Metanephros (tissue), 1 donor: Measurements from ENCODE around the gene FAM234A. TPM values are rescaled to one million over a fixed set of nuclear protein-coding genes. Genes with fewer than 3 reads are reported as not detected.

Experiments
- total RNA-seq: library from RNA; depleted of rRNA; stranded (reverse); fragments of >200 nt; gene quantifications from one replicate; pipeline ENCODE4 v1.2.3, GENCODE V29; 2014

Gene FAM234A, protein sequence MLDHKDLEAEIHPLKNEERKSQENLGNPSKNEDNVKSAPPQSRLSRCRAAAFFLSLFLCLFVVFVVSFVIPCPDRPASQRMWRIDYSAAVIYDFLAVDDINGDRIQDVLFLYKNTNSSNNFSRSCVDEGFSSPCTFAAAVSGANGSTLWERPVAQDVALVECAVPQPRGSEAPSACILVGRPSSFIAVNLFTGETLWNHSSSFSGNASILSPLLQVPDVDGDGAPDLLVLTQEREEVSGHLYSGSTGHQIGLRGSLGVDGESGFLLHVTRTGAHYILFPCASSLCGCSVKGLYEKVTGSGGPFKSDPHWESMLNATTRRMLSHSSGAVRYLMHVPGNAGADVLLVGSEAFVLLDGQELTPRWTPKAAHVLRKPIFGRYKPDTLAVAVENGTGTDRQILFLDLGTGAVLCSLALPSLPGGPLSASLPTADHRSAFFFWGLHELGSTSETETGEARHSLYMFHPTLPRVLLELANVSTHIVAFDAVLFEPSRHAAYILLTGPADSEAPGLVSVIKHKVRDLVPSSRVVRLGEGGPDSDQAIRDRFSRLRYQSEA
- total RNA-seq = 70.0 TPM

DNA sequence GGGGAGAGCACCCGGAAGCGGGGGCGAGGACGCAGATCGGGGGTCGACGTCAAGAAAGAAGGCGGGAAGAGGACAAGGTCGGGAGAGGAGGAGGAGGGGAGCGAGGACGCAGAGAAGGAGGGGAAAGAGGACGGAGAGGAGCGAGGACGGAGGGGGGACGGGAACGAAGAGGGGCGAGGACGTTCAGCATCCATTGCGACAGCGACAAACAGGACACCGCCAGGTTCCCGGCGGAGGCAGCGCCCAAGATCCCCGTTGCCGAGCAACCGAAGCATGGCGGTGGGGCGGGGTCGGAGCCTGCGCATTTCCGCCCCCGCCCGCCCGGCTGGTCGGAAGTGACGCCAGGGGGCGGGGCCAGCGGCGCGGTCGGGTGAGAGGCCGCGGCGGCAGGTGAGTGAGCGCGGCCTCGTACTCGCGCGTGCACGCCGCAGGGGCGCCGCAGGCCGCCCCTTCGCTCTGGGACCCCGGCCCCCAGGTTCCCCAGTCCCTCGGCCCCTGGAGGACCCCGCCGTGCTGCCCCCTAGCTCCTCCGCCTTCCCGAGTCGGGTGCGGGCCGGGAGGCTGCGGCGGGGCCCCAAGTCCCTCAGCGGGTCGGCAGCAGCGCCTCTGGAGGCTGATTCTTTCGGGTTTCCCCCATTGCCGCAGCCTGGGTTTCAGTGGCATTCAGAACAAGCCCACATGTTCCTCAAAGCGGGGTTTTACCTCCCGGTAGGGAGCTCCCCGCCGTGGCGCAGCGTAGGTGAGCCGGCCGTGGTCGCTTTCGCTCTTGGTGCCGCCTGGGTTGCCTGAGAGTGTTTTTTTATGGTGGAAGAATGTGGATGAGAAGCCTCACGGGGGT lies at the start of gene FAM234A:
Gene FAM234A, plus strand, starts transcription at position 354 of the 838 bp plus-strand sequence. CDS start 19,593 bp downstream, outside the sequence.

DNA sequence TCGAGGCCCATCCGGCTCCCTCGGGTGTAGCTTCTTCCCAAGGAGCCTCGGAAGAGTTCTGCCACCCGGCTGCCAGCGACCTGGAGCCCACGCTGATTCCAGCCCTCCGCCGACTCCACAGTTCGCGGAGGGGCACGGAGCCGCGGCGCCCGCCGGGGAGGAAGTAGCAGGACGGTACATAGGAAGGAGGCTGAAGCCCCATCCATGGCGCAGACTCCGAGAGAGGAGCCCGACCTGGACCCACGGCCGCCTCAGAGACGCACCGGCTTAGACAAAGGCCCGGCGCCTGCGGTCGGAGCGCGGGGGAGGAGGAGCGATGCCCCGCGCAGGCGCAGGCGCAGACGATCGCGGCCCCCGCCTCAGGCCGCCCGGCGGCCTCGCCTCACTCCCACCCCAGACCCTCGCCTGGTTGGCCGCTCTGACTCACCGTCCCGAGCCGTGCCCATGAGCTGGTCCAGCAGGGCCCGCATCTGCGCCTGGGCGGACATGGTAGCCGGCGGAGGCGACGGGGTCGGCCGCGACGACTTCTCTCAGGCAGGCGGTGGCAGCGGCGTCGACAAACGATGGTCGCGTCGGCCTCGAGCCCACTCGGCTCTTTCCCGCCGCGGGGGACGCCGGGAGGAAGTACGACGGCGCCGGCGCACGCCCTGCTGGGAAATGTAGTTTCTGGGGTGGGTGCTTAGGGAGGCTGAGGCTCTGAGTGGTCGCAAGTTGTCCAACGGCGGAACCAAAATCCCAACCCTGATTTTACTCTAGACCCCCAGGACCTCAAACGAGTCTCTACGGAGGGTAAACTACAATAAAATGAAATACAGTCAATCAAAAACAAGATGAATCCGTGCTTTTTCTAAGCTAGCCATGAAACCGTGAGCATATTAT lies 5.5 kb upstream of the FAM234A start, which contains the start of gene LUC7L:
Gene LUC7L, minus strand, starts transcription at position 598 of the 879 bp plus-strand sequence. Its CDS starts 110 bp downstream, at position 488.

DNA sequence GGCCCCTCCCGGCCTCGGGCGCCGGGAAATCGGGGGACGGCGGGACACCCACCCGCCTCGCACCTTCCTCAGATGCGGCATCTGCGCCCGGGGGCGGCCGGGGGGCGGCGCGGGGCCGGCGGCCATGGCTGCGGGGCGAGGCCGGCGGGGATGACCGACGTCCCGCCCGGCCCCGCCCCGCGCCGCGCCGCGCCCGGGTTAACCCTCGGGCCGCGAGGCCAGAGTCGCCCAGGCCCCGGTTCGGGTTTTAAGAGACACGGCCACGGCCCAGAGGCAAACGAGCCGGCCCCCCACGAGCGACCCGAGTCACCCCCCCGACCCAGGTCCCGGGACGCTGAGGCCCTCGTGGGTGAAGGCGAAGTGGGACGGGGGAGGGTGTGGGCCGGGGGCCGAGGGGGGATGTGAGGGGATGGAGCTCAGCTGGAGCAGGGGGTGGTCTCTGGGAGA lies 41.2 kb downstream of the FAM234A start, which contains the start of gene RGS11:
Gene RGS11, minus strand, starts transcription at position 159 of the 447 bp plus-strand sequence. Its CDS starts 33 bp downstream, at position 126.

DNA sequence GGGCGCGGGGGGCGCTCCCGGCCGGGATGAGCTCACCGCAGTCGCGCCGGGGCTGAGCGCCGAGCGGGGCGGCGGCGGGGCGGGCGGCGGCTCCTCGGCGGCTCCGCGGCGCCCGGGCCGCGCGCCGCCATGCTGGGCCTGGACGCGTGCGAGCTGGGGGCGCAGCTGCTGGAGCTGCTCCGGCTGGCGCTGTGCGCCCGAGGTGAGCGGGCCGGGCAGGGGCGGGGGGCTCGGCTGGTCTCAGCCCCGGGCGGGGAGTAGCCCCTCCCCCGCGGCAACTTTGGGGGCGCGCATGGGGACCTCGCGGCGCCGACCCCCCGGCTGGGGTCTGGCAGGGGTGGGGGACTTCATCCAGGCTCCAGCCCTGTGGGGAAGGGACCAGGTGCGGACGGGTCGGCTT lies 45.9 kb downstream of the FAM234A start, which contains the start of gene ARHGDIG:
Gene ARHGDIG, plus strand, starts transcription at position 40 of the 400 bp plus-strand sequence. Its CDS starts 90 bp downstream, at position 130.

DNA sequence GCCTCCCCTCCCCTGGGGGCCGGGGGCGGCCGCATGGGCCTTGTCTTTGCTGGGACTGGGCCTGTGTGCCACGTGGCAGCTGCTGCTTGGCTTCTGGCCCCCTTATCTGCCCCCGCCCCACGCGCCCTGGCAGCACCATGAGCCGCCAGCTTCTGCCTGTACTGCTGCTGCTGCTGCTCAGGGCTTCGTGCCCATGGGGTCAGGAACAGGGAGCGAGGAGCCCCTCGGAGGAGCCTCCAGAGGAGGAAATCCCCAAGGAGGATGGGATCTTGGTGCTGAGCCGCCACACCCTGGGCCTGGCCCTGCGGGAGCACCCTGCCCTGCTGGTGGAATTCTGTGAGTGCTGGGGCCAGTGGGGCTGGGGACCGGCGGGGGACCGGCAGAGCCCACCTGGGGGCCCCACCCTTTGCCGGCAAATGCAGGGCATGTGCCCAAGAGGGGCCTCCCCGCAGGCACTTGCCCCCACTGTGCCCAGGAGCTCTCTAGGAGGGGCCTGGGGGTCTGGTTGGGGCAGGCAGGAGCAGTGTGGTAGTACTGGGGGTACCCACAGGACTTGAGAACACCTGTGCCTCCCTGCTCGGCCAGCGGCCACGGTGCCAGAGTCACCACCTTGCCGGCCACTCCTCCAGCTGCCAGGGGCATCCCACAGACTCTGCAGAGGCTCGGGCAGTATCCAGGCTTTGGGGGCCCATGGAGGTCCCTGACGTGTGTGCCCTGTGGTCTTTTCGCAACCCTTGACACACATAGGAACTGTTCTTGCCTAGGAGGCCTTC lies 48.6 kb downstream of the FAM234A start, which contains the start of gene PDIA2:
Gene PDIA2, plus strand, starts transcription at position 132 of the 773 bp plus-strand sequence. Its CDS starts 6 bp downstream, at position 138.

Other genes starting within 250 kb of the FAM234A start
- gene POLR3K, start 181.2 kb upstream of the FAM234A start, total RNA-seq = 3.6 TPM
- 15.2 TPM for gene SNRNP25, start 181.0 kb upstream of the FAM234A start, total RNA-seq
- gene RHBDF1, start 162.2 kb upstream of the FAM234A start, total RNA-seq = 36.4 TPM
- 87.7 TPM for gene MPG, start 156.6 kb upstream of the FAM234A start, total RNA-seq
- 31.1 TPM for gene NPRL3, start 96.1 kb upstream of the FAM234A start, total RNA-seq
- 38.7 TPM for gene HBZ, start 82.2 kb upstream of the FAM234A start, total RNA-seq
- gene HBM, start 68.8 kb upstream of the FAM234A start, total RNA-seq = 135 TPM
- 14,996 TPM for gene HBA2, start 61.9 kb upstream of the FAM234A start, total RNA-seq
- gene HBA1, start 58.1 kb upstream of the FAM234A start, total RNA-seq = 5,051 TPM
- 6.5 TPM for gene HBQ1, start 54.4 kb upstream of the FAM234A start, total RNA-seq
- 93.1 TPM for gene LUC7L, start 5.4 kb upstream of the FAM234A start, total RNA-seq
- 4.9 TPM for gene RGS11, start 41.1 kb downstream of the FAM234A start, total RNA-seq
- gene ARHGDIG, start 45.8 kb downstream of the FAM234A start, total RNA-seq = 1.6 TPM
- 0.47 TPM for gene PDIA2, start 48.3 kb downstream of the FAM234A start, total RNA-seq
- 14.8 TPM for gene AXIN1, start 117.9 kb downstream of the FAM234A start, total RNA-seq
- gene MRPL28, start 135.7 kb downstream of the FAM234A start, total RNA-seq = 45.5 TPM
- gene PGAP6, start 147.2 kb downstream of the FAM234A start, total RNA-seq = 54.2 TPM
- 40.1 TPM for gene NME4, start 162.4 kb downstream of the FAM234A start, total RNA-seq
- gene DECR2, start 167.1 kb downstream of the FAM234A start, total RNA-seq = 22.0 TPM
- 108 TPM for gene RAB11FIP3, start 190.8 kb downstream of the FAM234A start, total RNA-seq